NCI-H187 treated with DMSO at 0.1 percent for 48 hours (cell line): Measurements from ENCODE around the gene CHST5.
"Not testable (repeated sequence)": the region's sequence is repeated elsewhere in the genome, so short reads cannot be mapped to it uniquely, and the experiment has no call there.

ENCODE experiments used
- DNase-seq: peaks from one replicate; lab custom pipeline; 2025; lab: John Stamatoyannopoulos, UW

CHST5 gene

DNA sequence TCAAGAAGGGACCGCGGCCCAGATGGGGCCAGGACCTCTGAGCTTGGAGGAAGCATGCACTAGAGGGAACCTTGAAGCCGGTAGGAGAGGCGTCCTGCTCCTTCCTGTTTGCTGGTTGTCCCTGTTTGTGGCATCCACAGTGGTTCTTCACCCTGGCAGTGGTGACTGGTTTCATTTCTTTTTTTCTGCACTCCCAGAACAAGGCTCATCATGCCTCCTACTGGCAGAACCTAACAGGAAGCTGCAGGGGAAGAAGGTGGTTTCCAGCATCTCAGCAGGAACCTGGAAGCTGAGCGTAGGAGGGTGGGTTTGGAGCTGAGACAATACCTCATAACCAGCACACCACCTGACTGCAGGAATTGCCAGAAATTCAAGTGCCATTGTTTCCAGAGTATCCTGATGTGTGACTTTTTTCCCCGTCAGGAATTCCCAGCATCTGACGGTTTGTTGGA lies 14.3 kb upstream of the CHST5 start:
- DNase-seq: no peak

DNA sequence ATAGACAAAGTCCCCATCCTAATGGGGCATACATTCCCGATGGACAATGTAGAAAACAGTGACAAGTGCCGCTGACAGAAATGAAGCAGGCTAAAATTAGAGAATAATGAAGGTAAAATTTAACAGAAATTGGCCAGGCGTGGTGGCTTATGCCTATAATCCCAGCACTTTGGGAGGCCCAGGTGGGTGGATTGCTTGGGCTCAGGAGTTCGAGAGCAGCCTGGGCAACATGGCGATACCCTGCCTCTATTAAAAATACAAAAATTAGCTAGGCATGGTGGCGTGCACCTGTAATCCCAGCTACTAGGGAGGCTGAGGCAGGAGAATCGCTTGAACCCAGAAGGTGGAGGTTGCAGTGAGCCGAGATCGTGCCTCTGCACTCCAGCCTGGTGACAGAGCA lies 12.5 kb upstream of the CHST5 start:
- not testable (repeated sequence) for DNase-seq

DNA sequence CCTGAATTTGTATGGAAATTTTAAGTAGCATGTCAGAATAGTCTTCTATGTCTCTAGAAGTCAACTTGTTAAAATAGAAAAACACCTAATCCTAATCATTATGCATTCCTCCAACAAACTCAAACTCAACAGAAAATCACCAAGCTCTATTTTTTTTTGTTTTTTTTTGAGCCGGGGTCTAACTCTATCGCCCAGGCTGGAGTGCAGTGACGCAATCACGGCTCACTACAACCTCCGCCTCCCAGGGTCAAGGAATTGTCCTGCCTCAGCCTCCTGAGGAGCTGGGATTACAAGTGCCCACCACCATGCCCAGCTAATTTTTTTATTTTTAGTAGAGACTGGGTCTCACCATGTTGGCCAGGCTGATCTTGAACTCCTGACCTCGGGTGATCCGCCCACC lies 10.4 kb upstream of the CHST5 start:
- DNase-seq: no peak

DNA sequence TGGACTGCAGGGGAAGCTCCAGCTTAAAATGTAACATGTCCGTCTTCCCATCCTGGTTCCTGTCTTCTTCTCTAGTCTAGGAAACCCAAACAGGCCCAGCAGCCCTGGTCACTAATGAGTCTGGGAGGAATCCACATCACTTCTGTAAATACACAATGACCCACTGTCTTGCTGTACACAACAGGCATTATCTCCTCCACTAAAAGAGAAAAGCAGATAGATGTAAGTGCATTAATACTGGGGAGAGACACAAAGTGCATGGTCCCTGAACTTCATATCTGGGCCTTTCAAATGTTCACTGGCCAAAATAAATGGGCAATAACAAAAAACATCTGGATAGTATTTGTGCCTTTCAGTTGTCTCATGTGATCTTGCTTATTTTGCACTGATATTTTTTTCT lies 10.0 kb upstream of the CHST5 start:
- not testable (repeated sequence) for DNase-seq

DNA sequence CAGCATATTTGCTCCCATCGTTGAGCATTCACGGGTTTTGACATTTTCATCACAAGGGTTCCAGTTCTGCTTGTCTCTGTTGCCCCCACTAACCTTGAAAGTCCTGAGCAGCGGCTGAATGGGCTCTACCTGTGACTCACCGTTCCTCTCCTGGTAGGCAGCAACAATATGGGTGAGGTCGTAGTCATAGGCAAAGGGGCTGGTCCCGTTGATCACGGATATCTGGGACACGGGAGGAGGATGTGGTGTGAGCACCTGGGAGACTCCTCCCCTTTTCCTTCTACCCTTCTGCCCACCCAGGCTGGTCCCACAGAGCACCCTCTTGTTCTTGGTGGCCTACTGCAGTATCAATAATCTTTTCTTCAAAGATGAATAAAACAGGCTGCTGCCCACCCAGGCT lies 6.6 kb upstream of the CHST5 start:
- DNase-seq: not testable (repeated sequence)

DNA sequence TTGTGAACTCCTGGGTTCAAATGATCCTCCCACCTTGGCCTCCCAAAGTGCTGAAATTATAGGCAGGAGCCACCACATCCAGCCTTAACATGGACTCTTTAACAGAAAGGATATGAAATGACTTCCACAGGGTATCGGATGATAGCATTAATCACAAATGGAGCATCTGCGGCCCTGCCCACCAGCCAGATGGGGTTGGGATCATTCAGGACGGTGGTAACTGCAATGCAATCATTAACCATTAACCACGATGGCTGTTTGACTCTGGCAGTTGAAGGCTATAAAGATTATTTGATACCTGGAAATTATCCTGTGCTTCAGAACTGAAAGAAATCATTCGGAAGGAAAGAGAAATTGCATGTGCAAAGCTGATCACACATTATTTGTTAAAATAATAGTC lies 5.3 kb upstream of the CHST5 start:
- DNase-seq: no peak

DNA sequence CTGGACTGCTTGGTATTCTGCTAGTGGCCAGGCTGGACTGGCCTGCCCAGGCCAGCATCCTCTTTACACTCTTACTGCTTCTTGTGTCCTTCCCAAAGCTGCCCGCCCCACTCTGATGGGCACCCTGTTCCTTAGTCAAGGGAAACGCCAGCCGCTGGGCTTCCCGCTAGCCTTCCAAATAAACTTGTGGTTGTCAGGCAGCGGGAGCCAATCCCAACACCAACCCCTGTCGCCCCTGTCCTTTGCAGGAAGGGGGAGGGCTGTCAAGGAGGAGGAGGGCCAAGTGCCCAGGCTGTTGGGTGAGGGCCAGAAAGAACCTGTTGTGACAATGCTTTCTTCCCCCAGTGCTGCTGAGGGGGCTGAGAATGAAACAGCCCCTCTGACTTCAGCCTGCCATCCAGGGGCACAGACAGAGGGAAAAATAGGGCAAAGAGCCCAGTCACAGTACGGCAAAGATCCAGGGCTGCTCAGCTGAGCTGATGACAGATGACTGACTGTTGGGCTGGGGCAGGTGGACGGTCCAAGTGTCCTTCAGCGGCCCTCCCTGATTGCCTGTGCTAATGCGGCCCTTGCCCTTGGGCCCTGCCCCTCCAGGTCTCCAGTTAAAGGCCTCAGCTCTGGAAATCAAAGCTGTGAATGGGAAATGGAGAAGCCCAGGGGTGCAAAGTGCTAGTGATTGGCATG lies 3.1 kb upstream of the CHST5 start:
- DNase-seq: not testable (repeated sequence)

DNA sequence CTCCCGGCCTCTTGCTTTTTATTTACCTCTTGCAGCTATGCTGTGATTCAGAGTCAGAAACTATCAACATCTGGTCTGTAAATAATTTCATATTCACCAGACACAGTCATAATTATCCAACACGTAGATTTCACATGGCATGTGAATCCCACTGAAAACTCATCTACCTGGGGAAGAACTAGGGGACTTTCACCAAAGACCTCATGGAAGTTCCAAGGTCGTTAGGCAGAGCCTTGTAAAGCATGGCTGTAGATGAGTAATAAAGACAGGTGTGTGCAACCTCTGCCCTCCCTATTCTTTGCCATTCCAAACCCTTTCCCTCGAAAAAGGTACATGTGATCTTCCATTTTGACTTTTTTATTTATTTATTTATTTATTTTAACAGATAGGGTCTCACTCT lies 1.9 kb upstream of the CHST5 start:
- DNase-seq: no peak

DNA sequence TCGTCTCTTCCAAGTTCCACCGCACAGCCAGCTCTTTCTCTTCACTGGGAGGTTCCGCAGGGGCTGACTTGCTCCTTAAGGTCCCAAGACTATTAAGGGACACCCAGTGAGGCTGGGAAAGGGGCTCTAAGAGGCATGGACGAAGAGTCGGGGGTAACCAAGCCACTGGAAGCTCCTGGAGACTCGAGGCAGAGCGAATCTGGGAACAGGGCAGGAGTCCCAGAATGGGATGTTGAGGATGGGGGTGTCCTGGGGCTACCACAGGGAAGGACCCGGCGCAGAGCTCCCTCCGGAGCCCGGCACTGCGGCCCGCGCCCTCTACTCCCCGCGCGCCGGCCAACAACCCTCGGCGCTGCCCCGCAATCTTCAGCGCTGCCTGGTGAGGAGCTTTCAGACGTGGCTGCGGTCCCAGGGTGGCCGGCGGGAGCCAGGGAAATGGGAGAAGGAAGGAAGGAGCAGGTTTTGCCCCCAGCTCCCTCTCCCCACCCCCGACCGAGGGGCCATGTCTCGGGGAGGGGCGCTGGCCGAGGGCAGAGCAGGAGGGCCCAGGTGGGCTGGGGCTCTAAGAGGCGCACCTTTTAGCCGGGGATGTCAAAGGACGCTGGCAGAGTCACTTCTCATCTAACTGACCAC lies 581 bp downstream of the CHST5 start:
- no peak for DNase-seq

DNA sequence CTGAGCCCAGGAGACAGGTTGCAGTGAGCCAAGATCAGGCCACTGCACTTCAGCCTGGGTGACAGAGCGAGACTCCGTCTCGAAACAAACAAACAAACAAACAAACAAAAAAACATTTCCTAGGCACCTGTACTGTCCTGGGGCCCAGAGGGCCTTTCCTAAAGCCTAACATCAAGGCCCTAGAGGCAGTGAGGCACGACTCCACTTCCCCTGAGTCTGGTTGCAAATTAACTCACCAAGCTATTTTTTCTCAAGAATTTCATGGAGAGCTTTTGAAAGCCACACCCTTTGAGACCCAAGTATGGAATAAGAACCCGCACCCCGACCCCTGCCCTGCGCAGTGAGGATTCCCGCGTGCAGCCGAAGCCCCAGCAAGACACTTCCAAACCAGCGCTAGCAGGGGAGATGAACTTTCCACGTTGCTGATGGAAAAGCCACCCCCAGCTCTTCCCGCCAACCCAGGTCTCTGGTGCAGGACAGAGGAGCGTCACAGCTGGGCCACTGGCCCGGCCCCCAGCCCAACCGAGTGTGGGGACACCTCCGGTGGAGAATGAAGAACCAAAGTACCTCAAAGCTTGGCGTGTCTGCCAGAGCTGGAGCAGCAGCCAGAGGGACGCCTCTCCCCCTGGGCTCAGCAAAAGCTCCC lies 1.2 kb downstream of the CHST5 start:
- no peak for DNase-seq

DNA sequence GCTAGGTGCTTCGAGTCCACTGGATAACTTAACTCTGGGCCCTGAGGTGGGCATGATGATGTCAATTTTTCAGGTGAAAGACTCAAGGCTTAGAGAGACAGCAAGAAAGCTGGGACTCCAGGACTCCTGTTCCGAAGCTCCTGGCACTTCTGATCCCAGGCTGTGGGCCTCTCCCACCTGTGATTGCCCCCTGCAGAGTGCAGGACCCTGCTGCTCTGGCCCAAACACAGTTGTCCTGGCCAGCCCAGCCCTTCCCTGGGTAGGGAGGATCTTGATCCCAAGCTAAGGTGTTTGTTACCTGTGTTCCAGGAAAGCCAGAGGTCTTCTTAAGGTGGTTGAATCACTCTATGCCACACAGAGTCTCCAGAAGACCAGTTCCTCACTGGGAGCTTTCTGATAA lies 3.1 kb downstream of the CHST5 start:
- DNase-seq: no peak

DNA sequence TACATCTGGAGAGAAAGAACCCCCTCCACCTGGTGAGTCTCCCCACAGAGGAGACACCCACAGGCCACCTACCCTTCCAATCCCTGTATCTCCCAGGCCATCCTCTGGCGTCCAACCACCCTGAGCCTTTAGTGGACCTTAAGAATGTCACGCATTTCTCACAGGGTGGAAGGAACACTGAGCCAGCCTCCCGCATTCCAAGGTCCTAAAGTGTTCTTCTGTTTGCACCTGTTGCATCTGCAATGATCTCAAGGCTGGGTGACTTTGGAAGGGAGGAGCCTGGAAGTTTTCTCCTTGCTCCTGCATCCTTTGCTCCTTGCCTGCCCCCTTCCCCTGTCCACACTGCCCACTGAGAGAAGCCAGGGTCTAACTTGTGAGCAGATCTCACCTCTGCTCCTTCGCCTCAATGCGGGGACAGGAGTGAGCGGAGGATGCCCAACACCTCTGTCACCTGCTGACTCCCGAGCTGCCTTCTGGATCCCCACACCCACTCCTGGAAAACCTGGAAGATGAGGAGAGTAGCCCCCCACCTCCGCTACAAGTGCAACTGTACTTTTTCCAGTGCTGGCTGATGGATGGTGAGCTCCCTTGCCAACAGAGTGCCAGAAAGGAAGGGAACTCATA lies 3.7 kb downstream of the CHST5 start:
- no peak for DNase-seq

DNA sequence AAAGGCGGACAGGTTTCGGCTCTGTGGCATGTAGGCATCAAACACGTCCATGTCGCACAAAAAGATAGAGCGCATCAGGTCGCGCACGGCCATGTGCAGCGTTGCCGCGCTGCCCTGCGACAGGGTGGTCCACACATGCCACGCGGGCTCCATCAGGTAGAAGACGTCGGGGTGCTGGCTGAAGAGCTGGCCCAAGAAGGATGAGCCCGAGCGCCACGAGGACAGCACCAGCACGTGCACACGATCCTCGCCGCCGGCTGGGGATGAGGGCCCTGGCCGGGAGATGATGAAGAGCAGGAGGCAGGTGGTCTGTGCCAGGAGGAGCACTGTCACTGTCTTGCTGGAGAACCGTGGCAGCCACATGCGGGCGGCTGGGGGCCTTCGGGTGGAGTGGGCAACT lies 5.9 kb downstream of the CHST5 start:
- no peak for DNase-seq

DNA sequence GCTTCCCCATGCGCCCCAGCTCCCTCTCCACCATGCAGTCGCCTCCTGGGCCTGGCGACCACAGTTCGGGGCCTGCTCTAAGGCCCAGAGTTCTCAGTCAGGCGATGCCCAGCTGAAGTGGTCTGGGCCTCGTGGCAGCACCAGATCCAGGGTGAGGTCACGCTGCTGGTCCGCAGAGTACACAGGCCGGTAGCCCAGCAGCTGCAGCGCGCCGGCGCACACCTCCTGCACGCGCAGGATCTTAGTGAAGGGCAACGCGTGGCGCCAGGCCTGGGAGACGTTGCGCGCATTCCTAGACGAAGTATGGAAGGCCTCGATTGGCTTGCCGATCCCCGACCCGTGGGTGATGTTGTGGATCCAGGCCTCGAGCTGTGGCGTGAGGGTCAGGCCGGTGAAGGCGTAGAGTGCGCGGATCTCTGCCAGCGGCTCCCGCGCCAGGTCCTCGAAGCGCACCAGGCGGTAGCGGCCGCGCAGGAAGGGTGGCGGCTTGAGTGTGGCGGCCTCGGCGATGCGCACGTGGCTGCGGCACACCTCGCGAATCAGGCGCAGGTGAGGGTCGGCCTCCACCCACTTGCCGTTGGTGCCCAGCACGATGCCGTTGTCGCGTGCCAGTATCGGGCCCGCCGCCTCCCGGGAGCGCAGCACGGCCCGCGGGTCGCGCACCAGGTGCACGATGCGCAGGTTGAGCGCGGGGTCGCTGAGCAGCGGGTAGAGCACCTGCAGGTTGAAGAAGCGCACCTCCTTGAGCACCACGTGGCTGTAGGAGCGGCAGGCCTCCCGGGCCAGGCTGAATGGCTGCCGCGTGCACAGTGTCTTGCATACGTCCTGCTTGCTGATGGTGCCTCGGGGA lies 6.6 kb downstream of the CHST5 start:
- DNase-seq: no peak

DNA sequence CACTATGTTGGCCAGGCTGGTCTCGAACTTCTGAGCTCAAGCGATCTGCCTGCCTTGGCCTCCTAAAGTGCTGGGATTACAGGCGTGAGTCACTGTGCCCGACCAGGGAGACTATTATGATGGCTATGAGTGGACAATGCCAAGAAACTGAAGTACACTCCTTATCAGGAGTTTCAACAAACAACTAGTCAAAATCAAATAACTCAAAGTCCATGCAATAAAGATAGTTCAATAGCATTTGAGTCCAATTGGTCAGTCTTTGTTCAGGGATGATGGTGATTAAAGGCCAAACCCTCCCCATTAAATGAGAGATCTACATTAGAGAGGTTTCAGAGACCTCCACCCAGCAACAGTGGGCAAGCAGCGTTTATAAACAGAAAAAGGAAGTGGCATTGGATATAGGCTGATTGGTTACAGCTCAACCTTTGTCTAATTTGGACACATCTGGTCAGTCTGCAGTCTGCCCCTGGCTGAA lies 8.0 kb downstream of the CHST5 start:
- no peak for DNase-seq

DNA sequence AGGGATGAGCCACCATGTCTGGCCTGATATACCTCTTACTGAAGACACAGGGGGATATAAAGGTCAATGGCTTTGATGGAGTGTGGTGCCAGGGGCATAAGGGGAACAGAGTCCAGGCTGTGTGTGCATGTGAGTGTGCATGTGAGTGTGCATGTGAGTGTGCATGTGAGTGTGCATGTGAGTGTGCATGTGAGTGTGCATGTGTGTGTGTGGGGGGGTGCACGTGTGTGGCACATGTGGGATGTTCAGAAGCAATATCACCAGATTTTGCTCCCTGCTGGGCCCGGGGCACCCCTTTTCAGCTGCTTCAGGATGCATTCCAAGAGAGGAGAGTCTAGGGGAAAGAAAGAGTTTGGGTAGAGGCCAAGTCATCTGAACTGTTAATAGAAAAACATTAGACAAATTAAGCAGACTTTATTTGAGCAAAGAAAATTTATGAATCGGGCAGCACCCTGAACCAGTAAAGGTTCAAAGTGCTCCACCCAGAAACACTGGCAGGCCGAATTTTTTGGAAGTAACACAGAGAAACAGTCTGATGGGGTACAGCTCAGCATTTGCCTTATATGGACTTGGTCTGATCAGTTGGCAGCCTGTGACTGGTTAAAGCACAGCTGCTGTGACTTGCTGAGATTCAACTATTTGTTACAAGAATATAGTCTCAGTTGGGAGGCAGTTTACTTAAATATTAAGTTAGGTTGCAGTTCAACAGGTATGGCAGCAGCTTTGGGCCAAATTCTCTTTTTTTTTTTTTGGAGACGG lies 9.7 kb downstream of the CHST5 start:
- no peak for DNase-seq

DNA sequence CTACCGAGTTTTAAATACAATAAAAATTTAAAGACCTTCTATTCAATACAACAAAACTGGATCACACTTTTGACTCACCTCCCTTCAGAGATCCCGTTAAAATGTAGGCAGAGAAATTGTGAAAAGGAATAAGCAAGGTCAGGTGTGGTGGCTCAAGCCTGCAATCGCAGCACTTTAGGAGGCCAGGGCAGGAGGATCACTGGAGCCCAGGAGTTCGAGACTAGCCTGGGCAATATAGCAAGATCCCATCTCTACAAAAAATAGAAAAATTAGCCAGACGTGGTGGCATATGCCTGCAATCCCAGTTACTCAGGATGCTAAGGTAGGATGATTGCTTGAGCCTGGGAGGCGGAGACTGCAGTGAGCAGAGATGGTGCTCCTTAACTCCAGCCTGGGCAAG lies 16.7 kb downstream of the CHST5 start:
- no peak for DNase-seq

DNA sequence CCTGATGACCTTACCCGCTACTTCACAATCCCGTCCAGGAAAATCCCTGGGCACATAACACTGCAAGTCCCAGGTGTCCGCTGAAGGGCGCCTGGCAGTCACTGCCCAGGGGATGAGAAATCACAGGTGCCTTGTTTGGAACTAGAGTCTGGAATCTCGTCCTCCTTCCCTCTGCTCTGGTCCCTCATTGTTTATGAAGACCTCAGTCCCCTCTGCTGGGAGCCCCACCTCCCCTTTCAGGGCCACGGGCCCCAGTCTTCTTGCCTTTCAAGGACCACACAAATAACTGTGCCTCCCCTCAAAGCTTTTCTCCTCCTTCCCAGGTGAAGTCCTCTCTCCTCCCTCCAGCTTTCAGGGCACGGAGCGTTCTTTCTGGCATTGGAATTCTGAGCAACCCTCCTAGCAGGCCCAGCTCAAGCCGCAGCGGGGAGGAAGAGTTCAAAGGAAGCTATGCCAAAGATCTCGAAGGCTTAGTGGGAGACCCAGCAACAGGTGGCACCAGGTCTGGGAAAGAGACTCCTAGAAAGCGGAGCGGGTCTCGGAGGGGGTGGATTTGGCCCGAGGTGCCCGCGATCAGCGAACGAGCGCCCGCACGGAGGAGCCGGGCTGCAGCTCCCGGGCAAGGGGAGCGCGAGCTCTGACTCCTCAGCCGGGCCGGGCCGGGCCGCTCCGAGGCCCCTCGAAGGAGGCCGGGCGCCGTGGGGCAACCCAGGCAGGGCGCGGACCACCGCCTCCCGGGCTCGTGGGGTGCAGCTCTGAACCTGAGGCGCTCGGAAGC lies 19.5 kb downstream of the CHST5 start:
- not testable (repeated sequence) for DNase-seq

DNA sequence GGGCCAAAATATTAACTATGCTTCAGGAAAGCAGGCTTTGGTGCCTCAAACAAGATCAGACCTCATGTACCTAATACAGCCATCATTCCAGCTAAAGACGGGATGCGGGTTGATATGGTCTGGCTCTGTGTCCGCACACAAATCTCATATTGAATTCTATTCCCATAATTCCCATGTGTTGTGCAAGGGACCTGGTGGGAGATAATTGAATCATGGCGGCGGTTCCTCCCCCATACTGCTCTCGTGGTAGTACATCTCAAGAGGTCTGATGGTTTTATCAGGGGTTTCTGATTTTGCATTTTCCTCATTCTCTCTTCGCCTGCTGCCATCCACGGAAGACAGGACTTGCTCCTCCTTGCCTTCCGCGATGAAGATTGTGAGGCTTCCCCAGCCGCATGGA lies 21.6 kb downstream of the CHST5 start:
- no peak for DNase-seq

DNA sequence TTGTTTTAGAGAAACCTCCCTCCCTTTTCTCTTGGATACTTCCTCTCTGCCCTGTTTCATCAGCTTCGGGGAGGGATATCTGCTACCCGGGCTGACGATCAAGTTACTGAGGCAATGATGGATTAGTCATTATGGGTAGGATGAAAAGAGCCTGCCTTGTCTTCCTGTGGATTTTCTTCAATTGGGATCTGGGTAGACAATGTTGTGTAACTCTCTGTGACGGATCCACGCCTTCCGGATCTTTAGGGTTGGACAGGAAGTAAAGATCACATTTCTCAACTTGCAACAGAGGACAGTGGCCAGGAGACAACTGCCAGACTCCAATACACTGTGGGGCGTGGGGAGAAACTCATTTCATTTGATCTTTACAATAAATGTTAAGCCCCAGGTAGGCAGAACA lies 29.3 kb downstream of the CHST5 start:
- no peak for DNase-seq
